Liver (tissue), 3 donors: ENCODE results near the gene CCDC187.

Source experiments
- ATF3 ChIP-seq: IDR thresholded peaks from 2 replicates; pipeline ENCODE4 v1.6.1; 2016; ENCODE audit warnings: antibody characterized with exemption
- CTCF ChIP-seq: fragments of 150-350 bp; IDR thresholded peaks from 2 replicates; pipeline ENCODE4 v1.5.1; 2017; ENCODE audit warnings: improper control_type of control experiment, low read depth, low read length; ENCODE audit not compliant: missing input control
- FOXA1 ChIP-seq: IDR thresholded peaks from 2 replicates; pipeline ENCODE4 v1.6.1; 2016; ENCODE audit warnings: antibody characterized with exemption
- GABPA ChIP-seq, 2 donors: IDR thresholded peaks in 1 of 2; conservative IDR thresholded peaks in 1 of 2; 2 replicates each; pipeline ENCODE4 v1.6.1; 2016; ENCODE audit warnings: antibody characterized with exemption in 2 of 2, mild to moderate bottlenecking in 1 of 2, moderate library complexity in 1 of 2
- HNF4A ChIP-seq, 2 donors: conservative IDR thresholded peaks; 2 replicates each; pipeline ENCODE4 v1.6.1; 2016; ENCODE audit warnings: antibody characterized with exemption in 2 of 2, mild to moderate bottlenecking in 2 of 2
- JUND ChIP-seq, 2 donors: IDR thresholded peaks; 2 replicates each; pipeline ENCODE4 v1.6.1; 2016; ENCODE audit warnings: antibody characterized with exemption in 2 of 2
- NR2F2 ChIP-seq: IDR thresholded peaks from 2 replicates; pipeline ENCODE4 v1.6.1; 2016; ENCODE audit warnings: antibody characterized with exemption
- RAD21 ChIP-seq, 2 donors: IDR thresholded peaks; 2 replicates each; pipeline ENCODE4 v1.6.1; 2016; ENCODE audit warnings: antibody characterized with exemption in 2 of 2, mild to moderate bottlenecking in 2 of 2
- REST ChIP-seq: IDR thresholded peaks from 2 replicates; pipeline ENCODE4 v1.6.1; 2016; ENCODE audit warnings: antibody characterized with exemption, mild to moderate bottlenecking
- RXRA ChIP-seq, 2 donors: IDR thresholded peaks; 2 replicates each; pipeline ENCODE4 v1.6.1; 2017 to 2018; ENCODE audit warnings: antibody characterized with exemption in 2 of 2, mild to moderate bottlenecking in 1 of 2
- TAF1 ChIP-seq: conservative IDR thresholded peaks from 2 replicates; pipeline ENCODE4 v1.6.1; 2016; ENCODE audit warnings: antibody characterized with exemption, mild to moderate bottlenecking
- YY1 ChIP-seq: IDR thresholded peaks from 2 replicates; pipeline ENCODE4 v1.6.1; 2016; ENCODE audit warnings: antibody characterized with exemption, mild to moderate bottlenecking
- ZBTB33 ChIP-seq: IDR thresholded peaks from 2 replicates; pipeline ENCODE4 v1.6.1; 2016; ENCODE audit warnings: antibody characterized with exemption
- donor health status: healthy.
- donor health status: healthy.

- TF ChIP-seq CTCF: no peak
- no peak for TF ChIP-seq HNF4A (conservative IDR thresholded peaks at IDR 0.05)
- no peak for TF ChIP-seq TAF1
- TF ChIP-seq JUND (IDR thresholded peaks at IDR 0.05): no peak
- no peak for TF ChIP-seq RAD21 (IDR thresholded peaks at IDR 0.05)
- TF ChIP-seq ATF3: no peak
- TF ChIP-seq RXRA (IDR thresholded peaks at IDR 0.05): no peak
- no peak for TF ChIP-seq REST
- TF ChIP-seq FOXA1: no peak
- TF ChIP-seq NR2F2: no peak
- no peak for TF ChIP-seq YY1
- TF ChIP-seq ZBTB33: no peak
- no peak for TF ChIP-seq GABPA (IDR thresholded peaks at IDR 0.05 in 1 of 2, conservative IDR thresholded peaks at IDR 0.05 in 1 of 2)
Measured at GRCh38 chr9:136209786-136210185, 94.1 kb downstream of the CCDC187 start.
